KMS-11 (cell line): ENCODE measurements around the gene SYTL3.

ENCODE experiments used
- H2AFZ ChIP-seq: fragments of 200-600 bp; sonication (generic); 2 replicates; pipeline ENCODE4 v1.6.1; 2016; ENCODE audit warnings: antibody characterized with exemption, mixed run types, low read depth
- H3K27ac ChIP-seq: fragments of 200-600 bp; sonication (generic); 2 replicates; pipeline ENCODE4 v1.6.1; 2016; ENCODE audit warnings: mild to moderate bottlenecking, mixed run types
- H3K27me3 ChIP-seq: fragments of 200-600 bp; sonication (generic); 2 replicates; pipeline ENCODE4 v1.6.1; 2017; ENCODE audit warnings: mild to moderate bottlenecking, low read depth, mixed run types, moderate library complexity; ENCODE audit not compliant: insufficient read depth
- H3K36me3 ChIP-seq: fragments of 200-600 bp; sonication (generic); 2 replicates; pipeline ENCODE4 v1.6.1; 2017; ENCODE audit warnings: mild to moderate bottlenecking, mixed run types; ENCODE audit not compliant: insufficient read depth
- H3K4me1 ChIP-seq: fragments of 200-600 bp; sonication (generic); 2 replicates; pipeline ENCODE4 v1.6.1; 2016; ENCODE audit warnings: mild to moderate bottlenecking, low read depth, mixed run types; ENCODE audit not compliant: poor library complexity, severe bottlenecking
- H3K4me2 ChIP-seq: fragments of 200-600 bp; sonication (generic); 2 replicates; pipeline ENCODE4 v1.7.0; 2016; ENCODE audit warnings: mild to moderate bottlenecking, mixed run types
- H3K4me3 ChIP-seq: fragments of 200-600 bp; sonication (generic); IDR thresholded peaks from 2 replicates; pipeline ENCODE4 v1.6.1; 2017; ENCODE audit warnings: low read depth, low read length, mixed read lengths; ENCODE audit not compliant: insufficient read depth
- H3K79me2 ChIP-seq: fragments of 200-600 bp; sonication (generic); 2 replicates; pipeline ENCODE4 v1.6.1; 2016; ENCODE audit warnings: low read depth, mixed run types; ENCODE audit not compliant: insufficient read depth
- H3K9ac ChIP-seq: fragments of 200-600 bp; sonication (generic); 2 replicates; pipeline ENCODE4 v1.6.1; 2016; ENCODE audit warnings: mild to moderate bottlenecking, mixed run types
- H4K20me1 ChIP-seq: fragments of 200-600 bp; sonication (generic); 2 replicates; pipeline ENCODE4 v1.6.1; 2016; ENCODE audit warnings: mild to moderate bottlenecking, mixed run types; ENCODE audit not compliant: insufficient read depth
- CTCF ChIP-seq: fragments of 200-600 bp; sonication (generic); conservative IDR thresholded peaks from 2 replicates; pipeline ENCODE4 v1.6.1; 2017; ENCODE audit warnings: low read depth, mild to moderate bottlenecking, antibody characterized with exemption, low read length, moderate library complexity, mixed read lengths

The SYTL3 gene

GRCh38 chr6:158729906-158730540, 80.2 kb downstream of the SYTL3 start:
- no peak overlapping the region for H3K9ac ChIP-seq
- H3K27ac ChIP-seq: no peak overlapping the region

DNA sequence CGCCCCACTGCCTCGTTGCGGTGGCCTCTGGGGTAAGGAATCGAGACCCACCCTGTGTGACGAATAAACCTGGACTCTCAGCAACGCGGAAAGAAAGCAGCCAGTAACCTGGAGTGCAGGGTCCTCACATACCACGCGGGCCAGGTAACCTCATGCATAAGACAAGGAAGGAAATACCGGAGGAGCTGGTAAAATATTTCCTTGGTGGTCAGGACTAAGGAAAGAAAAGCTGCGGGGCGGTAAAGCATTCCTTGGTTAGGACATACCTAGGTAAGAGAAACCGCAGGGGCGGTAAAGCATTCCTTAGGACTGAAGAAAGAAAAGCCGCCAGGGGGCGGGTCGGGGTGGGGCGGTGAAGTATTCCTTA, 80.7 kb downstream of the SYTL3 start:
- Histone ChIP-seq H3K4me1 (no peaks in the 10 kb centered on the region), H3K4me2 (no peak overlapping the region), H3K27ac (no peak overlapping the region), H3K79me2 (no peaks in the 10 kb centered on the region), H2AFZ (no peak overlapping the region), H3K27me3 (no peaks in the 10 kb centered on the region), H4K20me1 (no peaks in the 10 kb centered on the region), H3K9ac (no peak overlapping the region), H3K36me3 (no peaks in the 10 kb centered on the region), H3K4me3 (no peak overlapping the region)
- TF ChIP-seq CTCF: no peak

More at GRCh38 chr6:158729906-158730540, 80.2 kb downstream of the SYTL3 start:
- H3K4me3 ChIP-seq: no peak overlapping the region
- no peaks in the 10 kb centered on the region for H3K4me1 ChIP-seq
- no peaks in the 10 kb centered on the region for H3K27me3 ChIP-seq
- no peaks in the 10 kb centered on the region for H3K79me2 ChIP-seq
- no peak for TF ChIP-seq CTCF
- no peak overlapping the region for H3K4me2 ChIP-seq
- no peak overlapping the region for H2AFZ ChIP-seq
- no peaks in the 10 kb centered on the region for H3K36me3 ChIP-seq
- H4K20me1 ChIP-seq: no peaks in the 10 kb centered on the region

GRCh38 chr6:158735009-158735408, 85.2 kb downstream of the SYTL3 start:
- Histone ChIP-seq H3K79me2 (no peaks in the 10 kb centered on the region), H3K4me2 (no peak overlapping the region), H3K27ac (no peak overlapping the region), H3K27me3 (no peaks in the 10 kb centered on the region), H3K36me3 (no peaks in the 10 kb centered on the region), H3K4me1 (no peaks in the 10 kb centered on the region), H4K20me1 (no peaks in the 10 kb centered on the region), H2AFZ (no peak overlapping the region), H3K4me3 (no peak overlapping the region), H3K9ac (no peak overlapping the region)
- TF ChIP-seq CTCF: no peak

DNA sequence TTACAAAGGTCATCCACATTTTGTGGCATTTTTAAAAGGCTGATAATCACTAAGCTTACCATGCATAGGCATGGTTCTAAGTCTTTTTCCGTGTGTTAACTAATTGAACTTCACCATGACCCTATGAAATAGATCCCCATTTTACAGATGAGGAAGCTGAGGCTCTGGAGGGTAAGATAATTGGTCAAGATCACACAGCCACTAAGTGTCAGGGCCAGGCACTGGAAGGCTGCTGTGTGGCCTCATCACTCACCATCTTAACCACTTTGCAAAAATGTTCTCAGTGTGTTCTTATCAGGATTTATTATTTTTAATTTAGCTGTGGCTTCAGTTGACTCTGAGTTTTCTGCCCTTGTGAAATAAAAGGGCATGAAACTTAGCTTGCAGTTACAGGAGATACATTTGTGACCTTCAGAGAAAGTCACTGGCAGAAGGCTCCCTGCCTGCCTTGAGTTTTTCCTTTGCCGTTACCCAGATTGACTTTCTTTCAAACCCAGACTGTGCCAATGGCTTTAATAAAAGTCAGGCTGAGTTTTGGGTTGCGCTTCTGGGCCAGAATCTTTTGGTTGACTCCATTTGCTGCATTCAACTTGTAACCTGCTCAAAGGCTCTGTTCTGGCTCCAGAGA, 87.3 kb downstream of the SYTL3 start:
- no peak overlapping the region for H2AFZ ChIP-seq
- no peak overlapping the region for H3K4me3 ChIP-seq
- no peaks in the 10 kb centered on the region for H4K20me1 ChIP-seq
- no peak overlapping the region for H3K27ac ChIP-seq
- H3K36me3 ChIP-seq: no peaks in the 10 kb centered on the region
- H3K27me3 ChIP-seq: no peaks in the 10 kb centered on the region
- no peaks in the 10 kb centered on the region for H3K79me2 ChIP-seq
- H3K4me2 ChIP-seq: no peak overlapping the region
- no peaks in the 10 kb centered on the region for H3K4me1 ChIP-seq
- no peak for TF ChIP-seq CTCF
- H3K9ac ChIP-seq: no peak overlapping the region
